Measurements from ENCODE around the gene THRAP3.

THRAP3 gene

GRCh38 chr1:36287595-36287994 is 63.4 kb downstream of the THRAP3 start:
- H3K27ac ChIP-seq, result no peak overlapping the region
- TF ChIP-seq, protein P1, sequence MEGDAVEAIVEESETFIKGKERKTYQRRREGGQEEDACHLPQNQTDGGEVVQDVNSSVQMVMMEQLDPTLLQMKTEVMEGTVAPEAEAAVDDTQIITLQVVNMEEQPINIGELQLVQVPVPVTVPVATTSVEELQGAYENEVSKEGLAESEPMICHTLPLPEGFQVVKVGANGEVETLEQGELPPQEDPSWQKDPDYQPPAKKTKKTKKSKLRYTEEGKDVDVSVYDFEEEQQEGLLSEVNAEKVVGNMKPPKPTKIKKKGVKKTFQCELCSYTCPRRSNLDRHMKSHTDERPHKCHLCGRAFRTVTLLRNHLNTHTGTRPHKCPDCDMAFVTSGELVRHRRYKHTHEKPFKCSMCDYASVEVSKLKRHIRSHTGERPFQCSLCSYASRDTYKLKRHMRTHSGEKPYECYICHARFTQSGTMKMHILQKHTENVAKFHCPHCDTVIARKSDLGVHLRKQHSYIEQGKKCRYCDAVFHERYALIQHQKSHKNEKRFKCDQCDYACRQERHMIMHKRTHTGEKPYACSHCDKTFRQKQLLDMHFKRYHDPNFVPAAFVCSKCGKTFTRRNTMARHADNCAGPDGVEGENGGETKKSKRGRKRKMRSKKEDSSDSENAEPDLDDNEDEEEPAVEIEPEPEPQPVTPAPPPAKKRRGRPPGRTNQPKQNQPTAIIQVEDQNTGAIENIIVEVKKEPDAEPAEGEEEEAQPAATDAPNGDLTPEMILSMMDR (IDR thresholded peaks at IDR 0.05), result no peak
- TF ChIP-seq ZFX (IDR thresholded peaks at IDR 0.05; ENCODE audit: borderline replicate concordance), result no peak

GRCh38 chr1:36295390-36295789 is 71.1 kb downstream of the THRAP3 start:
- H3K27ac ChIP-seq, result peak overlapping the region; percentile 52; the same call in 1 of the 2 replicates
- TF ChIP-seq, protein P1 (IDR thresholded peaks at IDR 0.05), result no peak
- no peak for TF ChIP-seq ZFX (IDR thresholded peaks at IDR 0.05; ENCODE audit: borderline replicate concordance)

- peak overlapping the region; percentile 52 for H3K27ac ChIP-seq
- TF ChIP-seq ZFX (IDR thresholded peaks at IDR 0.05; ENCODE audit: borderline replicate concordance), result no peak
- TF ChIP-seq, protein P1 (IDR thresholded peaks at IDR 0.05), result no peak
Measured at GRCh38 chr1:36297062-36297461, 72.8 kb downstream of the THRAP3 start.

- H3K27ac ChIP-seq, result peak overlapping the region; percentile 56
- TF ChIP-seq ZFX (IDR thresholded peaks at IDR 0.05; ENCODE audit: borderline replicate concordance), result no peak
- TF ChIP-seq, protein P1 (IDR thresholded peaks at IDR 0.05), result no peak
Measured at GRCh38 chr1:36298640-36299039, 74.4 kb downstream of the THRAP3 start.

- H3K27ac ChIP-seq, result peak overlapping the region; percentile 56
- no peak for TF ChIP-seq ZFX (IDR thresholded peaks at IDR 0.05; ENCODE audit: borderline replicate concordance)
- TF ChIP-seq, protein P1 (IDR thresholded peaks at IDR 0.05), result no peak
Measured at GRCh38 chr1:36300526-36300925, 76.3 kb downstream of the THRAP3 start.

DNA sequence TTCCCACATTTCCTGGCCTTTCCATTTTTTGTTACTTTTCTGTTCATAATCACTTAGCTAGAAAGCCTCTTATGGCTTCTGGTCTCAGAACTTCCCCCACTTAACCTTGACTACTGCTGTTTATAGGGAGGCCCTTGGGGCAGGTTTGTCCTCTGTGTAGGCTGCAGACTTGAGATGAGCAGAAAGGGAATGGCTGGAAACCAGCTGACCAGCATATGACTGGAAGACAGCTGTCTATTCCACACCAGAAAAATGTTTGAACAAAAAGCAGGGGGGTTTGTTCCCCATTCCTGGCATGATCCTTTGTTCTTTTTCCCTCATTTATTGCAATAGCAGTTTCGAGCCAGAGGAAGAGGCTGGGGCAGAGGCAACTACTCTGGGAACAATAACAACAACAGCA is 77.0 kb downstream of the THRAP3 start:
- peak overlapping the region; percentile 56; the same call in 1 of the 2 replicates for H3K27ac ChIP-seq

GRCh38 chr1:36303244-36303643 is 79.0 kb downstream of the THRAP3 start:
- no peak overlapping the region for H3K27ac ChIP-seq
- TF ChIP-seq ZFX (IDR thresholded peaks at IDR 0.05; ENCODE audit: borderline replicate concordance), result no peak
- TF ChIP-seq, protein P1 (IDR thresholded peaks at IDR 0.05), result no peak

More for the DNA sequence above, 77.0 kb downstream of the THRAP3 start:
- TF ChIP-seq, protein P1 (IDR thresholded peaks at IDR 0.05), result no peak
- no peak for TF ChIP-seq ZFX (IDR thresholded peaks at IDR 0.05; ENCODE audit: borderline replicate concordance)

Data from 22Rv1 (cell line).